Right lung (tissue), 5 donors: ENCODE measurements around the gene CD300LG. TPM values are rescaled to one million over a fixed set of nuclear protein-coding genes. Genes with fewer than 3 reads are reported as not detected.
"Not testable (repeated sequence)": the region's sequence is repeated elsewhere in the genome, so short reads cannot be mapped to it uniquely, and the experiment has no call there.

Source experiments
- DNase-seq, 2 donors: peaks; one replicate each; pipeline ENCODE4 v3.0.0-alpha.2; 2013
- polyA plus RNA-seq, 5 donors: library from polyadenylated mRNA; unstranded; fragments of 120-200 nt; gene quantifications; one replicate each; pipeline versions ENCODE4 v1.2.1 to v1.2.3, GENCODE V29; 2013; ENCODE audit warnings: inconsistent platforms in 1 of 5, low replicate concordance in 1 of 5; ENCODE audit not compliant: insufficient read length in 5 of 5, insufficient read depth in 1 of 5

Gene CD300LG
- polyA plus RNA-seq, 5 donors, result 0.77 to 1.8 (median 1.3) TPM

DNA sequence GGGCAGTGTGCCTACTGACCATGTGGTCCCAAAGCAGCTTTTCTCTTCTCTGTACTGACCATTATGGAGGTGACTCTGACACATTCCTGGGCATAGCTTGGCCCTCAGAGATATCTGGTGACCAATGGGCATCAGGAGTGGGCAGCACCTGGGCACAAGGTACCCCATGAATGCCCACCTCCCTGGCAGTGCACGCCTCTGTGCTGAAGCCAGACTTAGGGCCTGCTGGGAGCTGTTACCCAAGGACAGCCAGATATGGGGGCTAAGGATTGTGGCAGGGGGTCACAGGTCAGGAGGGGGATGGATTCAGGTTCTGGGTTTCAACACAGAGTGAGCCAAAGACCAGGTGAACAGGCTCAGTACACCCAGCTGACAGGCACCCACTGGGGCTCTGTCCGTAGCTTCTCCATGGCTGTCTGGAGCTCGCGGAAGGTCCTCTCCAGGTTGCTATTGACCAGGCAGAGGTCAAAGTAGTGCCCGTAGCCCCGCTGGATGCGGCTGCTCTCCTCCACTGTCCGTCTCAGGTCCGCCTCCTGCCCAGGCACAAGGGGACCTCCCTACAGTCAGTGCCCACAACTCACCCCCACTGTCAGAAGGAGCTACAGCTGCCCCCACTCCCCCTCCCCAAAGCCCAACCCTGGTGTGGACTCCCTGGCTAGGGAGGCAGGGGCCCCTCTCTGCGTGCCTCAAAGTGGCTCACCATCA lies 30.6 kb downstream of the CD300LG start:
- DNase-seq, result no peak

DNA sequence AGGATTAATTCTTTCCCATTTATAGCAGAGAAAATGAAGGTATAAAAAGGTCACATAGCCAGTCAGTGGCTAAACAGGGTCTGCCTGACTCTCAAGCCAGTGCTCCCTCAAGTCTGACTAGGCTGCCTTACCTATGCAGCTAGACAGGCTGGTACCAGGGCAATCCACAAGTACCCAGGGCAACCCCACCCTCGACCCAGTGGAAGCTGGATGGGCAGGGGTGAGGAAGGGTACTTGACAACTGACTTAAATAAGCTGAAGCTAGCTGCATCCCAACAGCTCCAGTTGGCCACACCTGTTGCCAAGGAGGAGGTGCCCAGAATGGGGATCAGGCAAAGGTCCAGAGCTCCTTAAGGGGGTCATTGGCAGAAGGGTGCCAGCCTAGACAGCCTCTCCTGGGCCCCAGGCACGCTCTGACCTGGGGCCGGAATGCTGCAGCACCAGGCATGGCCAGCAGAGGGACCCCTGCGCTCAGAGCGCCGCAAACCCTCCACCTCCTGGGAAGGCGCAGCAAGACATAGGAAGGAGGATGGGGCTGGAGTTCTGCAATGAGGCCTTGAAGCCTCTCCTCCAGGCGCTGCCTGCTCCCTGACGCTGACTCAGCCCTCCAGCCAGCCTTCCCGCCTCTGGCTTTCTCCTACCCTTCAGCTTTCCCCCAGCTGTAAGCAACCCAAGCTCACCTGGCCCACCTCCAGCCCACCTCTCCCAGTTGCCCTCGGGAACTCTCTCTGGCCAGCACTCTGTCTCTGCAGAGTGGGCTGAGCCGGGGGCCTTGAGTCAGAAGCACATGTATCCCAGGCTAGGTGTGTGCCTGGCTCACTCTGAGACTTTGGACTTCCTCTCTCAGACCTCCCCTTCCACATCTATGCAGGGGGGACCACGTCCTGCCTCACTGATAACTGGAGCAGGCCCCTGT lies 31.5 kb downstream of the CD300LG start:
- peak; percentile 55 to 62 for DNase-seq

DNA sequence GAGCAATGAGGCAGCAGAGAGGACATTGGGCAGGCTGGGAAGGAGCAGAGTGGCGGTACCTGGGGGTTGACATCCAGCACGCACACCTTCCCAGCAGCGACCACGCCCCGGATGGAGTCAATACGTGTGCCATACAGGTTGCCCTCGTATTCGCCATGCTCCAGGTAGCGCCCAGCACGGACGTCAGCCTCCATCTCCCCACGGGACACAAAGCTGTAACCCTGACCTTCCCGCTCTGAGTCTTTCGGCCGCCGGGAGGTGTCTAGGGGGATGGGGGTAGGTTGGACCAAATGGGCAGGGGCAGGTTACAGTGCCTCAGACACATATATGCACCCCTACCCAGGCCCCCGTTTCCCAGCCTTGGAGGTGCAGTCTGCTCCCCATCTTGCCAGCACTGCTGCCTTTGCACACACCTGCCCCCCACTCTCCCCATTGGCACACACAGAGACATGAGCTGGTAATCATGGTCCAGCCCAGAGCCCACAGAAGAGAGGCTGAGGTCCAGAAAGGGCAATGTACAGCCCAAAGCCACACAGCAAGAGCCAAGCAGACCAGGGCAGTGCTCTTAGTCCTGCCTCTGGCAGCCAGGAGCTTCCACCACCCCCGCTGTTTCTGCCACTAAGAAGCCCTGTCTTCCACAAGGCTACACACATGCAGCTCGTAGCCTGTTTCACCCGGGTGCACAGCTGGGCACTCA lies 32.9 kb downstream of the CD300LG start:
- no peak for DNase-seq

DNA sequence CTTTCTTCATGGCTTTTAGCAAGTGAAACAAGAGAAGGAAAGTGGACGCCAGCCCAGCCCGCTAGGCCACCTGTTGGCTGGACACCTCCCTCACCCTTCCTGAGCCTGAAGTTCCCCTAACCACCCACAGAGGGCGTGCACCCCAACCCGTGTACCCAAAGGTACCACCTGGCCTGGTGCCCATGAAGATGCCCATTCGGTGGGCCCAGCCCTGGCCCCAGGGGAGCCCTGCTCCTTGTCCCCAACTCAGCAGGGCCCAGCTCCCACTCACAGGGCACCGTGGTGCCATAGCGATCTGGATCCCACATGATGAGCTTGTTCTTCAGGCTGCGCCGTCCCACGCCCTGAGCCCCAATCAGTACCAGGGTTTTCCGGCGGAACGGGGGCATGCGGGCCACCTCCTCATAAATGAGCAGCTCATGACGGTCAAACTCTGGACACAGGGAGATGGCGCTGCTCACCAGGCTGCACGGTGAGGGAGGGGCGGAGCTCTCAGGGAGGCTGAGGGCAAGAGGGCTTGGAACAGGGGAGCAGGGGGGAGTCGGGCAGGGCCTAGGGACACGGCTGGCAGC lies 33.5 kb downstream of the CD300LG start:
- no peak for DNase-seq

DNA sequence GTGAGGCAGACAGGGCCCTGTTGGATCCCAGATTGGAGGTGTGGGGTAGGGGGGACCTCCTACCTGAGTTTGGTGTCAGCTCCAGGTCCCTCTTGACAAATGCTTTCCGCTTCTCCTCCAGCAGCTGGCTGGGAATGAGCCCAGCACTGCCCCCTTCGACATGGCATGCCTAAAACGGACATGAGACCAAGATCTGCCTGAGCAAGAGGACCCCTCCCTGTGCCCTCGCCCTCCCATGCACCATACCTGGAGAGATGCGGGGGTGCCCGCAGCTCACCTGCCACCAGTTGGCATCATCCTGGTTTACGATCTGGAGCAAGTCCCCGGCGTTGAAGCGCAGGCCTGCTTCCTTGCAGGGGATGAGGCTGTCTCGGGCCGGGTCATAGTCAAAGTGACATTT lies 34.2 kb downstream of the CD300LG start:
- no peak for DNase-seq

DNA sequence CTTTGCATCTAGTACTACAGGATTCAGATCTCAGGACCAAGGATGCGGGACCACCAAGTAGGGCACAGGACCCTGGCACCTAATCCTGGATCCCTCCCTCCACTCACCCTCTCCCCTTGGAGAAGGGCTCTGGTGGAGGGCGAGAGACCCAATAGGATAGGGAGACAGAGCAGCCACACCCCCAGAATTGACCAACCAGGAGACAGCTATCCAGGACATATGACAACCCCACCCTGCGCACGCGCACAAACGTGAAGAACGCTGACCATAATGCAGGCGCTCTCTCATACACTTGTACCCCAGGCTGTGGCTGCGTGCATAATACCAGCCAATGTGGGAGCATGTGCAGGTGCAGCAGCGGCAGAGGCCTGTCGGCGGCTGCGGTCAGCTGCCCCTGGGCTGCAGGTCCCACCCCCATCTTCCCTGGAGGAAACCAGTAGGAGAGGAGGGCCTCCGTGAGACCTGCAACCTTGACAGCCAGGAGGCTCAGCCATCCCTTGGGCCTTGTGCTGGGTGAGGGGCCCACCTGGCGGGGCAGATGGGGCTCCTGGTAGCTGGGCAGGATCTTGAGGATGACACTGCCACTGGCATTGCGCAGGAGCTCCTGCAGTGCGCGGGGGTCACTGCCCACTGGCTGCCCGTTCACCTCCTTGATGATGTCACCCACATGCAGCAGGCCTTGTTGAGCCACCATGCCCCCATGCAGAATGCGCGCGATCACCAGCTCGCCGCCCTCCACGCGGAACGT lies 35.0 kb downstream of the CD300LG start:
- no peak for DNase-seq

DNA sequence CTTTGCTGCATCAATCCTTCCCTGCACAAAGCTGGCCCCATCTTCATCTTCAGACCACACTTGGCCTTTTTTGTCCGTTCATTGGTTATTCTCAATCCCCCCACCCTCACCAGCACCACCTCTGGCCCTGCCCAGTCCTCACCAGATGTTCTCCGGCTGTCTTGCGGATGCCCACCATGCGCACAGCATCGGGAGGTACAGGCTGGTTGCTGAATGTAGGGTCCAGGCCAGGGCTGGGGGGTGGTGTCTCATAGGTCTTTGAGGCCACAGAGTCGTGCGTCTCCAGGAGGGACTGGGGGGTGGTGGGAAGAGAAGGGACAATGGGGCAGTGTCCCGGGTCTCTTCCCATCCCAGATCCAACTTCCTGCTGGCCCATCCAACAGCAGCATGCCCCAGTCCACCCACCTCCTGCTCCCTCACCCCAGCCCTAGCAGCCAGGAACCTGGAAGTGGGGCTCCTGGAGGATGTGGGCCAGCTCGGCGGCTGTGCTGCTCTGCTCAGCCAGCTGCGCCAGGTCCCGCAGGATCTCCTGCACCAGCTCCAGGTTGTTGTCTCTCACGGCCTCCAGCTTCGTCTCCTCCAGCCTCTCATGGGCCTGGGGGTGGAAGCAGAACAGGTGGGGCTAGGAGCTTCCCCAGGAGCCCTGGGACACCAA lies 35.9 kb downstream of the CD300LG start:
- DNase-seq, result no peak

DNA sequence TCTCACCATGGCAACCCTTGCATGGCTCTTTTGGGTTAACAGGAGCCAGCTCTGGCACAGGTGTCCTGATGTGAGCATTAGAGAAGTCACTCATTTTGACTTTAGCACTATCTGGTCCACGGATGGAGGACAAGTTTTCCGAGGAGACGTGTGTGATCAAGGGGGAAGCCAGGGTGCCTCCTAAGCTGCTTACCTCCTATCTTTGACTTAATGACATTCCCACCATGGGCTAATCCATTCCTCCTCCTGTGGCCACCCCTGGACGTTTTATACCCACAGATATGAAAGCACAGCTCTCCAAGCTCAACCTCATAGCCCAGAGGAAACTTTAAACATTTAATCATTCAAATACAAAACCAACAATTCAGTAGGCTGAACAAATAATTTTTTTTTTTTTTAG lies 41.6 kb downstream of the CD300LG start:
- DNase-seq, result no peak

DNA sequence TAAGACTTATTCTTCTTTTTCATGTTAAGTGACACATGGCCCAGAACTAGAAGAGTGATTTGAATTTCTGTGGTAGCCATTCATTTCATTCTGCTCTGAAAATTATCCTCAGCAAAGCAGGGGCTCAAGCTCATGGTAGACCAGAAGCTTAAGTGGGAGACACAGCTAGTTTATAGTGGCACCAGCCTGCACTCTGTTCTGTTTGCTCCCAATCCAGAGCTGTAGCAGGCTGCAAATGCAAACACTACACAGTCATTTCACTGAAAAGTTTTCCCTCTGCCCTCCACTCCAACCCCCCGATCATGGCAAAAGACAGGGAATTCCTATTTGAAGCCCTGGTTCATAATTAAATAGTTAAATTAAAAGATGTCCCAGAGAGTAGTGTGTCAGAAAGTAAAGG lies 43.3 kb downstream of the CD300LG start:
- no peak for DNase-seq

DNA sequence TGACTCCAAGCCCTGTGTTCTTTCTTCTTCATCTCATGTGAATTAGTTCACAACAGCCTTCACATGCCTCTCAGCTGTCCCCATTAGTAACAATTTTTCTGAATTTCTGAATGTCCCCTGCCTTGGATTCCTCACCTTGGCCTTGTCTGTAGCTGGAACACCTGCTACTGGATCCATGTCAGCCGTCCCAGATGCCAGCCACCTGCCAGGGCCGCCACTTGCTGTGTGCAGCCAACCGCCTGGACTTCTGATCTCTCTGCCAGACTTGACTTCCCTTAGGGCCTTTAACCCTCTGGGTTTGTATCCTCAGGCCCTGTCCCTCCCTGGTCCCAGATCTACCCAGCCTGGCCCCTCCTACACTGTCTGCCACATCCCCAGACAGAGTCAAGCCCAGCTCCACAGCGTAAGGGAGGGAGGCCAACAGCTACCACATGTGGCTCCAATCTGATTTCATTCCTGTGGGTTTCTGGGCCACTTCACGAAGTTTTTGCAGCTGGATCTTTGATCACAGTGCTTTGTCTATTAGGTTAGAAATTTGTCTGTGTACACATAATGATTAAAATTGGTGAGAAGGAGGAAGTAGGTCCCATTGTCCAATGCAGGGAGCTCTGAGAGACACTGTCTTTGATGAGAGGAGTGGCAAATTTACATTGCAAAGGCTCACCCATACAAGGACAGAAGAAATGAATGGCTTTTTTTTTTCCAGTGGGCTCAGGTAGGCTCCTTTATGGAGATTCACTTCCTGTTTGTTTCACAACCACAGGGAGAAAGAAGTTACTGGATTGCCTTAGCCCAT lies 45.1 kb downstream of the CD300LG start:
- DNase-seq, result no peak

DNA sequence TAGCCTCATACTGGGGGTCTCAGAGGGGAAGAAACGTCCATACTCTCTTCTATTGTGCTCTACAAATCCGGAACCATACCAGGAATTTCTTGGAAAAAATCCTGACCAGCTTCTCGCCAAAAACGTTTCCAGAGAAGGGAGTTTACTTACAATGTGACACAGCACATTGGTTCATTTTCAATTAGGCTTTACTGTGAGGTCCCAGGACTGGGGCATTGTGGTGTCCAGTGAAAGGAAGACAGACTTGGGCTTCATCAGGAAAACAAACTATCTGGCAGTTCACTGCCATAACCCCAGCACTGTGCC lies 45.6 kb downstream of the CD300LG start:
- DNase-seq, result no peak

DNA sequence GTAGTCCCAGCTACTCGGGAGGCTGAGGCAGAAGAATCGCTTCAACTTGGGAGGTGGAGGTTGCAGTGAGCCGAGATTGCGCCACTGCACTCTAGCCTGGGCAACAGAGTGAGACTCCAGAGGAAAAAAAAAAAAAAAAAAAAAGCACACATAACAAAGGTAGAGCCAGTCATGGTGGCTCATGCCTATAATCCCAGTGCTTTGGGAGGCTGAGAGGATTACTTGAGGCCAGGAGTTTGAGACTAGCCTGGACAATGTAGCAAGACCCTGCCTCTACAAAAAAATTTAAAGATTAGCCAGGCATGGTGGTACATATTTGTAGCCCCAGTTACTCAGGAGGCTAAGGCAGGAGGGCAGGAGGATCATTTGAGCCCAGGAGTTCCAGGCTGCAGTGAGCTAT lies 47.5 kb downstream of the CD300LG start:
- DNase-seq, result not testable (repeated sequence)

DNA sequence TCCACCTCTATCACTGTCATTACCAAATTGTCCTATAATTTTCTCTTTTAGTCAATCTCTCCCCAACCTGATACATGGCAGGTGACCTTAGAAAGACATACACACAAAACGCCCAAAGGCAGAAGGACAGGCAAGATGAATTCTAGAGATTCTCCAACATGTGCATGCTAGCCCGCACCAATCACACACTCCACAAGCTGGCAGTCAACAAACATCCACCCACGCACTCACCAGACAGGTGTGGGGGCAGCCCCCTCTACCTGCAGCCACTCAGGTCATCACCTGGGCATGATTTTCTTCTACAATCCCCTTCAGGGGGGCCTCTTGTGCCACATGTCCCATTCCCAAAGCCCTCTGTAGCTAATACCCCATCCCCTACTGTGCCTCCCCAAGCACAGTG lies 50.9 kb downstream of the CD300LG start:
- no peak for DNase-seq

DNA sequence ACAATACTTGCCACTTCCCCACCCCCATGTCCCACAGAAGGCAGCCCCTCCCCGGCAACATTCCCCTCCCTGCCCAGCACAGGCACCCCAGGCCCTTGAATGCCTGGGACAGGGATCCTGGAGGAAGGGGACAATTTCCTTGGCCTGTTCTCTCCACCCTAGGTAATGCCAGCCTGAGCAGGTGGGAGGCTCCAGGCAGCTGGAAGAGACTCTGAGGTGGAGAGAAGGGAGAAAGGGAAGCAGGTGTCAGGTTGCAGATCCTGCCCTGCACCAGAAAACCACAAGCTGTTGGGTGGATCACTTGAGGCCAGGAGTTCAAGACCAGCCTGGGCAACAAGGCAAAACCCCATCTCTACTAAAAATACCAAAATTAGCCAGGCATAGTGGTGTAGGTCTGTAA lies 51.5 kb downstream of the CD300LG start:
- DNase-seq, result no peak

DNA sequence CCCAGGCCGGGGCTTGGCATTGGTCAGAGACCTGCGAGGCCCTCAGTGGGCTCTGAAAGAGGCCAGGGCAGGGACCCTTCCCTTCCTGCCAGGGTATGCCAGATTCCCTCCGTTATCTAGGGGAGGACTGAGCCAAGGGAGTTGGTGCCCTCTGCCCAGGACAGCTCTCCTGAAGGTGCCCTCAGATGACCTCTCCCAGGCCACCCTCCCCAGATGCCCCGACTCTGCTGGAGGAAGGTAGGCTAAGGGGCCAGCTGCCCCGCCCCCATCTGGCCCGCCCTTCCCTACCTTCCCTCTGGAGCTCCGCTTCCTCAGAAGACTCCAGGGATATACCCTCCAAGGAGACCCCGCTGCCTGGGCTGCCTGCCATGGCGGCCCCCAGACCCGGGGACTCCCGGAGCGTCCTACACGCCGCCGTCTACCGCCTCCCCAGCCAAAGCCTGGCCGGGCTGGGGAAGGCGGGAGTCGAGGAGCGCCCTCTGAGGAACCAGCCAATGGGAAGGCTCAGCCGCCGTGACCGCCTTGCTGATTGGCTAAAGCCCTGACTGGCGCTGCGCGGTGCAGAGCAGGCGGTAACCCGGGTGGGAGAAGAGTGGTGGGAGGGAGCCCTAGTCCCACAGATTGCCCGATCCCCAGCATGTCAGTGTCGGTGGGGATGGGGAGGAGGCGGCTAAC lies 53.3 kb downstream of the CD300LG start:
- DNase-seq, result peak; percentile 81 to 83

DNA sequence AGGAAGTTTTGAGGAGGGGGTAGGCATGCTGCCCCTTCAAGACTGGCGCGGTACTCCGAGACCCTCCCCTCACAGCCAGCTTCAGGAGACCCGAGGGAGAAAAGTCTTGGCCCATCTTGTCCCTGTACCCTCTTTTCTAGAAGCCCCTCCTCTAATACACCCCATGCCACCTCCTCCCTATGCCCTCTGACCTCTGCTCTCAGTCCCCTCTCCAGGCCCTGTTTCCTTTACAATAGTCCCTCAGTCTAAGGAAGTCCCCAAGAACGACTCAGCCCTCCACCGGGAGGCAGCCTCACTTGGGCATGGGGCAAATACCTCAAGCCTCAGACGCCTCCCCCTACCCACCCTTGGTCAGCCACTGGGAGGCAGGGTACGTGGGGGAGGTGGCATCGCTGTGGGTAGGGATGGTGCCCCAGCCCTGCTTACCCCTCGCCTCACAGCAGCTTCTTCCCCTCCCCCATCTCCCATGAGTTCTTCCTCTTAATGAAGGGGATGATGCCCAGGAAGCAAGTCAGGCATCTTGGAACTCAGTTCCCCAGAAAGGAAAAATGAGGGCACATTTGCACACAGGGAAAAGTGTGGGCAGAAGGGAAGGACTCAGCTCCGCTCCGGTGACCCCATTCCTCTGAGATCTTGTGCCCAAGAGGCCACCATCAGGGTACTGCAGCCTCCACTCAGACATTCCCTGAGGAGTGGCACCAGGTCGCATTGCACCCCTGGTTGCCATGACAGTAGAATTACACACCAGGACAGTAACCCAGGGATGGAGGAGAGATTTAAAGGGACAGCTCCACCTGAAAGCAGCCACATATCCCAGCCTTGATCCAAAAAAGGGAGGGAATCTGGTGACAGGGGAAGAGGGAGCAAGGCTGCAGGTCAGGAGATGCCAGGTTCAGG lies 54.1 kb downstream of the CD300LG start:
- no peak for DNase-seq

DNA sequence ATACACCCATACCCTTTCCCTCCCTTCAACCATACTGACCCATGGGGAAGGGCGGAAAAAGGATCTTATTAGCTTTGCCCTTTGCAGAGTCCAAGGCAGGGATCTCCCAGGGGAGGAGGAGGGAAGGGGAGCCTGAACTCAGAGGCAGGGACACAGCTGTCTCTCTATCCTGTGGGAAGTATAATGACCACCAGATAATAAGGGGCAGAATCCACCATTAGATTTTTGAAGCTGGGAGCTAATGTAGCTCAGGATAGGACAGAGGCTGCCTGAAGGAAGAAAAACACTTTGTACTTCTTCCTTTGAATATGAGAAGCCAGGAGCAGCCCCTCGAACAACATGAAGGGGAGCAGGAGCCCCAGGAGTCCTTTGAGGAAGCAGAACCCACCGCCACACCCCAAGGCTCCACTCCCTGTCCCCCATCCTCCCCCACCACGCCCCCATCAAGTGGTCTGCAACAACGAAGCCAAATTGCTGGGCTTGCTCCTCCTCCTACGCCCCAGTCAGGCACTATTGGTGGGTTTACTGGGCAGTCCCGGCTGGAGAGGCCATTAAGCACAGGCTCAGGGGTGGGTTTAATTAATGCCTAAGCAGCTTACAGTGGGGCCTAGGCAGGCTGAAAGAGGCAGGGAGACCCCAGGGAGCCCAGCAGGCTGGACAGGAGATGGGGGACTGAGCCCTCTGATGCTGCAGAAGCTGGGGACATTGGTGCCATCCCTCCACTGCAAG lies 55.0 kb downstream of the CD300LG start:
- no peak for DNase-seq
